ENCODE measurements around the gene SMIM22. TPM values are rescaled to one million over a fixed set of nuclear protein-coding genes. Genes with fewer than 3 reads are reported as not detected.

The SMIM22 gene, protein sequence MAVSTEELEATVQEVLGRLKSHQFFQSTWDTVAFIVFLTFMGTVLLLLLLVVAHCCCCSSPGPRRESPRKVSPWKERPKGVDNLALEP
- total RNA-seq (not detected), total RNA-seq (0 to 0.13 (median 0) reads per million in 172 experiments)
- polyA plus RNA-seq (2013, experiment 1 of 2) = 0.16 TPM
- 0.12 TPM for polyA plus RNA-seq (2013, experiment 2 of 2)

DNA sequence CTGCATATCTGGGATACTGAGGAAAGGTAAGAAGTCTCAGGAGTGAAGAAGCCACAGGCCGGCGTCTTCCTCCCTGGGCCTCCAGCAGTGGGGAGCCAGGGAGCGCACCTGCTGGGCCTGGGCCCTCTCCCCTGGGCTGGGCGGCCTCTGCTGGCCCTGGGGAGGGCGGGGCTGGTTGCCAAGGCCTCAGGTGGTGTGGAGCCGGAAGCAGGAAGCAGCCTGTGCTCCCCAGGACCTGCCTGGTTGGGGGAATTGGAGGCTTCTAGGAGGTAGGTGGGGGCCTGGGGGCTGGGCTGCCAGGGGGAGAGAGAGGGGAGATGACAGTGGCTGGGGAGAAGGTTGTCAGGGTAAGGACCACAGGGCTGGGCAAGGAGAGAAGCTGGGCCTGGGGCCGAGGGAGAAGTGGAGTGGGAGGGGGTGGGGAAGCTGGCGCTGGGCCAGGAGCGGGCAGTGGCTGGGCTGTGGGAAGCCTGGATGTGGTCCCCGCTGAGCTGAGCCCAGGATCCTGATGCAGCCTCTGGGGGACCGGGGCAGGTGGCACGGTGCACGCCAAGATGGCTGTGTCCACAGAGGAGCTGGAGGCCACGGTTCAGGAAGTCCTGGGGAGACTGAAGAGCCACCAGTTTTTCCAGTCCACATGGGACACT is at the start of gene SMIM22:
TSS of gene SMIM22 (plus strand) at position 189 of the 647 bp plus-strand sequence. CDS start at position 555, 366 bp downstream.
- no peak within 1 kb of the TSS for H3K27ac ChIP-seq (ENCODE audit: low read depth in 1 of 2, low read length in 2 of 2)
- ATAC-seq (ENCODE audit: poor library complexity) (no peak), DNase-seq (no peak)
- H3K4me1 ChIP-seq (ENCODE audit: insufficient read depth, low read length) = peaks cover 3% of the 10 kb centered on the region
- Mint-ChIP-seq H3K27ac (no peak within 1 kb of the TSS), H3K4me1 (ENCODE audit: low read depth) (no peaks in the 10 kb centered on the region), H3K9me3 (no peaks in the 10 kb centered on the region), H3K36me3 (ENCODE audit: low read depth) (no peaks in the 10 kb centered on the region), H3K27me3 (no peaks in the 10 kb centered on the region), H3K4me3 (no peak within 1 kb of the TSS)
- POLR2A ChIA-PET = no interaction called here
- no peak within 1 kb of the TSS for H3K4me3 ChIP-seq (ENCODE audit: low read length)
- H3K27me3 ChIP-seq (ENCODE audit: control insufficient read depth in 1 of 2, insufficient read depth in 2 of 2, low read length in 2 of 2) = no peaks in the 10 kb centered on the region
- CTCF ChIA-PET = no interaction called here
- intact Hi-C loops (cut with DNase I, micrococcal nuclease) = no loop called here
- H3K9me3 ChIP-seq (ENCODE audit: control insufficient read depth in 1 of 2, insufficient read depth in 1 of 2, low read length in 2 of 2) = no peaks in the 10 kb centered on the region
- H3K36me3 ChIP-seq (ENCODE audit: insufficient read depth, low read length) = peaks cover 9% of the 10 kb centered on the region
- TF ChIP-seq, protein P1, sequence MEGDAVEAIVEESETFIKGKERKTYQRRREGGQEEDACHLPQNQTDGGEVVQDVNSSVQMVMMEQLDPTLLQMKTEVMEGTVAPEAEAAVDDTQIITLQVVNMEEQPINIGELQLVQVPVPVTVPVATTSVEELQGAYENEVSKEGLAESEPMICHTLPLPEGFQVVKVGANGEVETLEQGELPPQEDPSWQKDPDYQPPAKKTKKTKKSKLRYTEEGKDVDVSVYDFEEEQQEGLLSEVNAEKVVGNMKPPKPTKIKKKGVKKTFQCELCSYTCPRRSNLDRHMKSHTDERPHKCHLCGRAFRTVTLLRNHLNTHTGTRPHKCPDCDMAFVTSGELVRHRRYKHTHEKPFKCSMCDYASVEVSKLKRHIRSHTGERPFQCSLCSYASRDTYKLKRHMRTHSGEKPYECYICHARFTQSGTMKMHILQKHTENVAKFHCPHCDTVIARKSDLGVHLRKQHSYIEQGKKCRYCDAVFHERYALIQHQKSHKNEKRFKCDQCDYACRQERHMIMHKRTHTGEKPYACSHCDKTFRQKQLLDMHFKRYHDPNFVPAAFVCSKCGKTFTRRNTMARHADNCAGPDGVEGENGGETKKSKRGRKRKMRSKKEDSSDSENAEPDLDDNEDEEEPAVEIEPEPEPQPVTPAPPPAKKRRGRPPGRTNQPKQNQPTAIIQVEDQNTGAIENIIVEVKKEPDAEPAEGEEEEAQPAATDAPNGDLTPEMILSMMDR (IDR thresholded peaks at IDR 0.05) = no peak

DNA sequence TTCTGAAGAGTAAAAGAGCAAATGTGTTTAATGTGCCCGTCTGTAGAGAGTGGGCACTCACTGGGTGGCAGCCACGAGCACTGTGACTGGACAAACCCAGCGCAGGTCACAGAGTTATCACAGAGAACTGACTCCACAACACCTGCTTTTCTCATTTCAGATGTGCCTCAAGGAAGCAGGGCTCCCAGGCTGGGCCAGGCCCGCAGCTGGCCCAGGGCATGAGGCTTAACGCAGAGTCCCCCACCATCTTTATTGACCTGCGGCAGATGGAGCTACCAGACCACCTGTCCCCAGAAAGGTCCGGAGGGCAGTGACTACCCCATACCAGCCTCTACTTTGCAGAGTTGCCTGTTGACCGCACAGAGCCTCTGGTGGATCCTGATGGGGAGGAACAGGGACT is 49.0 kb upstream of the SMIM22 start:
- ATAC-seq (ENCODE audit: poor library complexity) = no peak
- H3K4me3 ChIP-seq (ENCODE audit: low read length) = no peak overlapping the region
- no peak overlapping the region for H3K4me3 Mint-ChIP-seq

DNA sequence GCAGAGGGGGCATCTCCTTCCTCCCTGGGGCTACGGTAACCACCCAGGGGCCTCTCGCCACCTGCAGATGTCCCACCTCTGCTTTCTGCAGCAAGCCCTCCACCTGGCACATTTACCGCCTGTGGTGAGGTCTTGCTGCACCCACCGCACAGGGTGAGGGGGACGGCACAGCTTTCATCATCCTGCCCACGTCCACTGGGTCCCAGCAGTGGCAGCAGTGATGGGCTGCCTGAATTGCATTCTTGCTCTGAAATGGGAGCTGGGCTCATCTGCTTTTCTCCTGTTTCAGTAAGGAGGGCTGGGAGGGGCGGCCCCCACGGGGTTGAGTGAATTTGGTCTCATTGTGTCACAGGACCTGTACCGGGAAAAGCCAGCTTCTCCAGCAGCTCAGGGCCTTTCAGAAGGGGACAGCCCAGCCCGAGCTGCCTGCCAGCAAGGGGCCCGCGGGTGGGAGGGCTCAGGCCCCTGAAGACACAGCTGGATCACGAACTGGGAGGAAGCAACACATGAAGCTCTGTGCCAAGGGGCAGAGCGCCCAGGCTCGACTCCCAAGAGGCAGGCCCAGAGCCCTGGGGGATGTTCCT is 48.1 kb upstream of the SMIM22 start:
- no peak for DNase-seq
- H3K9me3 Mint-ChIP-seq = no peaks in the 10 kb centered on the region
- Histone ChIP-seq H3K27me3 (ENCODE audit: control insufficient read depth in 1 of 2, insufficient read depth in 2 of 2, low read length in 2 of 2) (no peaks in the 10 kb centered on the region), H3K27ac (ENCODE audit: low read depth in 1 of 2, low read length in 2 of 2) (no peak overlapping the region), H3K4me3 (ENCODE audit: low read length) (no peak overlapping the region), H3K4me1 (ENCODE audit: insufficient read depth, low read length) (peaks cover 24% of the 10 kb centered on the region), H3K36me3 (ENCODE audit: insufficient read depth, low read length) (peaks cover 13% of the 10 kb centered on the region), H3K9me3 (ENCODE audit: control insufficient read depth in 1 of 2, insufficient read depth in 1 of 2, low read length in 2 of 2) (no peaks in the 10 kb centered on the region)
- TF ChIP-seq, protein P1 (IDR thresholded peaks at IDR 0.05) = no peak
- CTCF ChIA-PET = no interaction called here
- H3K27me3 Mint-ChIP-seq = no peaks in the 10 kb centered on the region
- no peak for ATAC-seq (ENCODE audit: poor library complexity)
- POLR2A ChIA-PET = no interaction called here
- peaks cover 9% of the 10 kb centered on the region for H3K36me3 Mint-ChIP-seq (ENCODE audit: low read depth)
- no peak overlapping the region for H3K4me3 Mint-ChIP-seq
- peaks cover 8% of the 10 kb centered on the region for H3K4me1 Mint-ChIP-seq (ENCODE audit: low read depth)
- no peak overlapping the region for H3K27ac Mint-ChIP-seq
- intact Hi-C loops (cut with DNase I, micrococcal nuclease) = no loop called here

More for the DNA sequence above, 49.0 kb upstream of the SMIM22 start:
- H3K27me3 ChIP-seq (ENCODE audit: control insufficient read depth in 1 of 2, insufficient read depth in 2 of 2, low read length in 2 of 2) = no peaks in the 10 kb centered on the region
- H3K36me3 ChIP-seq (ENCODE audit: insufficient read depth, low read length) = peaks cover 6% of the 10 kb centered on the region
- Mint-ChIP-seq H3K36me3 (ENCODE audit: low read depth) (peaks cover 5% of the 10 kb centered on the region), H3K27ac (no peak overlapping the region), H3K9me3 (no peaks in the 10 kb centered on the region), H3K4me1 (ENCODE audit: low read depth) (peaks cover 8% of the 10 kb centered on the region), H3K27me3 (no peaks in the 10 kb centered on the region)
- POLR2A ChIA-PET = no interaction called here
- no peak overlapping the region for H3K27ac ChIP-seq (ENCODE audit: low read depth in 1 of 2, low read length in 2 of 2)
- CTCF ChIA-PET = no interaction called here
- H3K9me3 ChIP-seq (ENCODE audit: control insufficient read depth in 1 of 2, insufficient read depth in 1 of 2, low read length in 2 of 2) = no peaks in the 10 kb centered on the region
- intact Hi-C loops (cut with DNase I, micrococcal nuclease) = no loop called here
- DNase-seq = no peak
- H3K4me1 ChIP-seq (ENCODE audit: insufficient read depth, low read length) = peaks cover 24% of the 10 kb centered on the region
- TF ChIP-seq, protein P1 (IDR thresholded peaks at IDR 0.05) = no peak

All from CD4-positive, alpha-beta T cell (primary cell).